Adrenal gland (tissue), 5 donors: Measurements from ENCODE around the gene DNAH12.

Experiments used
- POLR2A ChIP-seq, 2 donors: fragments of 450-650 bp; IDR thresholded peaks; one replicate each; pipeline ENCODE4 v1.6.1; 2017; ENCODE audit warnings: antibody characterized with exemption in 2 of 2, mild to moderate bottlenecking in 2 of 2, moderate library complexity in 1 of 2
- TF ChIP-seq, protein P1 (sequence below), 6 experiments: fragments of 450-650 bp in 4 of 6; fragments of 200-600 bp in 2 of 6; sonication (generic) in 1 of 6; IDR thresholded peaks; 1 replicate in 5 of 6; 2 replicates in 1 of 6; pipeline versions ENCODE4 v1.5.1 to v1.8.0; 2016 to 2021; ENCODE audit warnings: antibody characterized with exemption in 6 of 6, mild to moderate bottlenecking in 2 of 6, moderate library complexity in 1 of 6
- donor health status: DM: no; HTN: no; CAD: no.

DNA sequence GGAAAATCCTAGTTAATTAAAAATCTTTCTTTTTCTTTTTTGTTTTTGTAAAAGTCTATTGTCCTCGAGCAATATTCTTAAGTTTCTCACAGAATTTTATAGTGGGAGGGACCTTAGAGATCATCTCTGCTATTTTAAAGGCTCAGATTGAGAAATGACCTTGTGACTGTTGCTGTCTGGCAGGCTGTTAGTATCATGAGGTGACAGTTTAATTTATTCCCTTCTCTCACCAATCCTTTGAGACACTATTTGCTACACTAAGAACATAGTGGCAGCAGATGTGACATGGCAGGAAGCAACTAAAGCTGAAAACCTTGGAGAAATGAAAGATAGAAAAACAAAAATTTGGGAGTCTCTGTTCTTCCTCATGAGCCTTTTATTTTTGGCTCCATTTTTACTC, 291.7 kb downstream of the DNAH12 start:
- TF ChIP-seq, protein P1, sequence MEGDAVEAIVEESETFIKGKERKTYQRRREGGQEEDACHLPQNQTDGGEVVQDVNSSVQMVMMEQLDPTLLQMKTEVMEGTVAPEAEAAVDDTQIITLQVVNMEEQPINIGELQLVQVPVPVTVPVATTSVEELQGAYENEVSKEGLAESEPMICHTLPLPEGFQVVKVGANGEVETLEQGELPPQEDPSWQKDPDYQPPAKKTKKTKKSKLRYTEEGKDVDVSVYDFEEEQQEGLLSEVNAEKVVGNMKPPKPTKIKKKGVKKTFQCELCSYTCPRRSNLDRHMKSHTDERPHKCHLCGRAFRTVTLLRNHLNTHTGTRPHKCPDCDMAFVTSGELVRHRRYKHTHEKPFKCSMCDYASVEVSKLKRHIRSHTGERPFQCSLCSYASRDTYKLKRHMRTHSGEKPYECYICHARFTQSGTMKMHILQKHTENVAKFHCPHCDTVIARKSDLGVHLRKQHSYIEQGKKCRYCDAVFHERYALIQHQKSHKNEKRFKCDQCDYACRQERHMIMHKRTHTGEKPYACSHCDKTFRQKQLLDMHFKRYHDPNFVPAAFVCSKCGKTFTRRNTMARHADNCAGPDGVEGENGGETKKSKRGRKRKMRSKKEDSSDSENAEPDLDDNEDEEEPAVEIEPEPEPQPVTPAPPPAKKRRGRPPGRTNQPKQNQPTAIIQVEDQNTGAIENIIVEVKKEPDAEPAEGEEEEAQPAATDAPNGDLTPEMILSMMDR (IDR thresholded peaks at IDR 0.05), result no peak
- TF ChIP-seq POLR2A (IDR thresholded peaks at IDR 0.05), result no peak
